ENCODE measurements around the gene TMEM273.

DNA sequence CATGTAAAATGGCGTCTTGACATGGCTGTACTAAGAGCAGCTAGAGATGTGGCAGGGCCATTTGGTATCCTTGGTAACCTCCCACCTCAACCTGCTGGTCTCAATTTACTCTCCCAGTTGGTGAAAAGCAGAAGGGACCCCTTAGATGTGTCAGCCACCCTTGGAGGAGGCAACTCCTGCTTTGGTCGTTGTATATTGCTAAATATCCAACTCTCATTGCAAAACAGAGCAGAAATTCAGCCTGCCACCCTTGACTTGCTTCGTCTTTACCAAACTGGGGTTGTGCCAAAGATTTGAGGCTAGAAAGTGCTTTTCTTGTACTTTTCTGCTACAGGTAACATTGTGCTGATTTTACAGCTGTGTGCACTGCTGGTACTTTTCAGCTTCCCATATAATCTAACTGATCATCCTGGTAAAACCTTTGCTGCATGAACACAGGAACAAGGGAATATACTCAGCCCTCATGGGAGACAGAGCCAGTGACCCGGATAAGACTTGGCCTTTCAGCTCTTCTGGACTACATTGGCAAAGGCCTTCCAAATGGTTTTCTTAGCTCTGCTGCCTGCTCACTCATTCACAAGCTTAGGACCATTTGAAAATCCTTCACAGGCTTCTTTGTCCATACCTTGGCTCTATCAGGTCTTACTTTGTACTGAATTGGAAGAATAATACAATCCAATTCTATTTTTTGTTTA is 70.7 kb downstream of the TMEM273 start:
- TF ChIP-seq, protein P1, sequence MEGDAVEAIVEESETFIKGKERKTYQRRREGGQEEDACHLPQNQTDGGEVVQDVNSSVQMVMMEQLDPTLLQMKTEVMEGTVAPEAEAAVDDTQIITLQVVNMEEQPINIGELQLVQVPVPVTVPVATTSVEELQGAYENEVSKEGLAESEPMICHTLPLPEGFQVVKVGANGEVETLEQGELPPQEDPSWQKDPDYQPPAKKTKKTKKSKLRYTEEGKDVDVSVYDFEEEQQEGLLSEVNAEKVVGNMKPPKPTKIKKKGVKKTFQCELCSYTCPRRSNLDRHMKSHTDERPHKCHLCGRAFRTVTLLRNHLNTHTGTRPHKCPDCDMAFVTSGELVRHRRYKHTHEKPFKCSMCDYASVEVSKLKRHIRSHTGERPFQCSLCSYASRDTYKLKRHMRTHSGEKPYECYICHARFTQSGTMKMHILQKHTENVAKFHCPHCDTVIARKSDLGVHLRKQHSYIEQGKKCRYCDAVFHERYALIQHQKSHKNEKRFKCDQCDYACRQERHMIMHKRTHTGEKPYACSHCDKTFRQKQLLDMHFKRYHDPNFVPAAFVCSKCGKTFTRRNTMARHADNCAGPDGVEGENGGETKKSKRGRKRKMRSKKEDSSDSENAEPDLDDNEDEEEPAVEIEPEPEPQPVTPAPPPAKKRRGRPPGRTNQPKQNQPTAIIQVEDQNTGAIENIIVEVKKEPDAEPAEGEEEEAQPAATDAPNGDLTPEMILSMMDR (IDR thresholded peaks at IDR 0.05 in 4 of 5, conservative IDR thresholded peaks at IDR 0.05 in 1 of 5), result no peak
- TF ChIP-seq POLR2A (IDR thresholded peaks at IDR 0.05), result no peak
